Trophoblast cell (in vitro differentiated cells and primary cell): ENCODE measurements around the gene CHRD.

ENCODE experiments used
- DNase-seq, 2 donors: peaks; one replicate each; pipeline ENCODE4 v3.0.0-alpha.2; 2016
- H2AFZ ChIP-seq: 2 replicates; pipeline ENCODE4 v1.6.1; 2013; ENCODE audit warnings: low read length, moderate library complexity, mild to moderate bottlenecking; ENCODE audit not compliant: insufficient read depth, poor library complexity
- H2AK5ac ChIP-seq: 2 replicates; pipeline ENCODE4 v1.6.1; 2013; ENCODE audit warnings: mild to moderate bottlenecking, low read length
- H2BK120ac ChIP-seq: 2 replicates; pipeline ENCODE4 v1.6.1; 2013; ENCODE audit warnings: low read length, mild to moderate bottlenecking, moderate library complexity; ENCODE audit not compliant: insufficient read depth, poor library complexity
- H2BK12ac ChIP-seq: 2 replicates; pipeline ENCODE4 v1.6.1; 2013; ENCODE audit warnings: mild to moderate bottlenecking, low read length, moderate library complexity
- H2BK5ac ChIP-seq: 2 replicates; pipeline ENCODE4 v1.6.1; 2013; ENCODE audit warnings: low read length, low read depth, moderate library complexity, mild to moderate bottlenecking; ENCODE audit not compliant: poor library complexity
- H3K14ac ChIP-seq: 2 replicates; pipeline ENCODE4 v1.6.1; 2013; ENCODE audit warnings: mild to moderate bottlenecking, low read length
- H3K18ac ChIP-seq: 2 replicates; pipeline ENCODE4 v1.6.1; 2013; ENCODE audit warnings: mild to moderate bottlenecking, low read length
- H3K23ac ChIP-seq: 2 replicates; pipeline ENCODE4 v1.6.1; 2013; ENCODE audit warnings: low read length
- H3K27ac ChIP-seq: 2 replicates; pipeline ENCODE4 v1.5.1; 2013; ENCODE audit warnings: low read depth, mild to moderate bottlenecking, inconsistent platforms, low read length, moderate library complexity
- H3K27me3 ChIP-seq: 2 replicates; pipeline ENCODE4 v1.6.1; 2013; ENCODE audit warnings: inconsistent platforms, mild to moderate bottlenecking, low read length, moderate library complexity; ENCODE audit not compliant: insufficient read depth
- H3K36me3 ChIP-seq, 2 experiments: 1 replicate in 1 of 2; 2 replicates in 1 of 2; pipeline ENCODE4 v1.6.1; 2013; ENCODE audit warnings: low read length in 2 of 2, mild to moderate bottlenecking in 2 of 2, moderate library complexity in 1 of 2; ENCODE audit not compliant: insufficient read depth in 2 of 2, control insufficient read depth in 1 of 2
- H3K4ac ChIP-seq: 2 replicates; pipeline ENCODE4 v1.6.1; 2013; ENCODE audit warnings: low read depth, mild to moderate bottlenecking, low read length, moderate library complexity
- H3K4me1 ChIP-seq, 2 experiments: 1 replicate in 1 of 2; 2 replicates in 1 of 2; pipeline ENCODE4 v1.6.1; 2013; ENCODE audit warnings: low read length in 2 of 2, mild to moderate bottlenecking in 2 of 2, moderate library complexity in 1 of 2; ENCODE audit not compliant: insufficient read depth in 2 of 2, control insufficient read depth in 1 of 2
- H3K4me2 ChIP-seq: 2 replicates; pipeline ENCODE4 v1.6.1; 2013; ENCODE audit warnings: inconsistent platforms, mild to moderate bottlenecking, low read length, moderate library complexity
- H3K4me3 ChIP-seq: 2 replicates; pipeline ENCODE4 v1.5.1; 2013; ENCODE audit warnings: mild to moderate bottlenecking, low read depth, low read length, inconsistent platforms
- H3K79me1 ChIP-seq: one replicate; pipeline ENCODE4 v1.6.1; 2013; ENCODE audit warnings: low read length
- H3K79me2 ChIP-seq: 2 replicates; pipeline ENCODE4 v1.6.1; 2013; ENCODE audit warnings: low read length, mild to moderate bottlenecking; ENCODE audit not compliant: control insufficient read depth, insufficient read depth, poor library complexity
- H3K9ac ChIP-seq: 2 replicates; pipeline ENCODE4 v1.6.1; 2013; ENCODE audit warnings: mild to moderate bottlenecking, low read length
- H3K9me3 ChIP-seq: 2 replicates; pipeline ENCODE4 v1.6.1; 2013; ENCODE audit warnings: low read depth, mild to moderate bottlenecking, control low read depth, inconsistent platforms, low read length; ENCODE audit not compliant: insufficient read depth
- H4K12ac ChIP-seq: 2 replicates; pipeline ENCODE4 v1.6.1; 2013; ENCODE audit warnings: low read depth, mild to moderate bottlenecking, low read length, moderate library complexity
- H4K8ac ChIP-seq: 2 replicates; pipeline ENCODE4 v1.6.1; 2013; ENCODE audit warnings: low read depth, mild to moderate bottlenecking, low read length, moderate library complexity
- H4K91ac ChIP-seq: one replicate; pipeline ENCODE4 v1.6.1; 2013; ENCODE audit warnings: low read depth, mild to moderate bottlenecking, low read length, moderate library complexity
- WGBS: extraction: QIAGEN DNeasy Blood & Tissue Kit; methylation state at CpG from one replicate; pipeline ENCODE4 v1.1.7; 2013; ENCODE audit warnings: missing lambda C conversion rate; ENCODE audit not compliant: insufficient read length, insufficient coverage; ENCODE audit errors: extremely low coverage; 5-methylcytosine and 5-hydroxymethylcytosine counted together

The CHRD gene

DNA sequence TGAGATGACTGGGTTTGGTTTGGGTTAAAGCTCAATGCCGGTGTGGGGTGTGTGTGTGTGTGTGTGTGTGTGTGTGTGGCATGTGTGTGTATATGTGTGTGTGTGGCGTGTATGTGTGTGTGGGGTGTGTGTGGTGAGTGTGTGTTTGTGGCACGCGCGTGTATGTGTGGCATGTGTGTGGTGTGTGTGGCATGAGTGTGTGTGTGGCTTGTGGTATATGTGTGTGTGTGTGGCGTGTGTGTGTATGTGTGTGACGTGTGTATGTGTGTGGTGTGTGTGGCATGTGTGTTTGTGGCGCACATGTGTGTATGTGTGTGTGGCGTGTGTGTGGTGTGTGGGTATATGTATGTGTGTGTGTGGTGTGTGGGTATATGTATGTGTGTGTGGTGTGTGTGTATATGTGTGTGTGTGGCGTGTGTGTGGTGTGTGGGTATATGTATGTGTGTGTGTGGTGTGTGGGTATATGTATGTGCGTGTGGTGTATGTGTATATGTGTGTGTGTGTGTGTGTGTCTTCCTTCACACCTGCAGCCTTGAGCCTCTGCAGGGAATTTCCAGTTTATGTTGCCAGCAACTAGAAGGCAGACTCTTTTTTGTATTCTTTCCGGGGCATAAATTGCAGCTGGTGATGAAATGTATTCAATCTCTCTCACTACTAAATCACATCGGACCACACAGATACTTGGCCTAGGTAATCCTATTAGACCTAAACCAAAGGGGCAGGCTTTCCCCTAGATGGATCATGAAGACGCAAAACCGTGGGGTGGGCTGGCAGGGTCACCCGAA is 34.8 kb downstream of the CHRD start:
- Histone ChIP-seq H3K9me3 (peaks cover 2% of the 10 kb centered on the region), H3K18ac (no peak overlapping the region), H2BK5ac (no peak overlapping the region), H2AFZ (no peak overlapping the region), H3K4me3 (peak overlapping the region; percentile 6), H4K8ac (no peak overlapping the region), H3K36me3 (no peaks in the 10 kb centered on the region), H3K27ac (no peak overlapping the region), H3K9ac (no peak overlapping the region), H3K14ac (no peak overlapping the region), H4K12ac (no peak overlapping the region), H3K4me2 (no peak overlapping the region), H2BK120ac (no peak overlapping the region), H3K23ac (no peak overlapping the region), H4K91ac (no peak overlapping the region), H2AK5ac (no peak overlapping the region), H3K4ac (no peak overlapping the region), H3K27me3 (no peaks in the 10 kb centered on the region), H2BK12ac (no peak overlapping the region), H3K4me1 (peaks cover 0 to 3% of the 10 kb centered on the region in 2 experiments), H3K79me1 (no peaks in the 10 kb centered on the region), H3K79me2 (no peaks in the 10 kb centered on the region)
- 100% methylated on average over 1 of the region's 16 CpGs for WGBS
- DNase-seq, result no peak

GRCh38 chr3:184415203-184415490 is 35.3 kb downstream of the CHRD start:
- no peak overlapping the region for H3K14ac ChIP-seq
- H4K8ac ChIP-seq, result no peak overlapping the region
- no peak for DNase-seq
- H2AK5ac ChIP-seq, result no peak overlapping the region
- H2BK12ac ChIP-seq, result no peak overlapping the region
- no peak overlapping the region for H3K4ac ChIP-seq
- H2BK120ac ChIP-seq, result no peak overlapping the region
- no peak overlapping the region for H2BK5ac ChIP-seq
- H3K4me1 ChIP-seq, result peaks cover 0 to 3% of the 10 kb centered on the region in 2 experiments
- WGBS, result no CpG with 5 or more reads among the region's 4 CpGs
- no peak overlapping the region for H3K27ac ChIP-seq
- no peaks in the 10 kb centered on the region for H3K79me2 ChIP-seq
- H3K9ac ChIP-seq, result no peak overlapping the region
- H4K12ac ChIP-seq, result no peak overlapping the region
- H4K91ac ChIP-seq, result no peak overlapping the region
- H3K27me3 ChIP-seq, result no peaks in the 10 kb centered on the region
- H2AFZ ChIP-seq, result no peak overlapping the region
- H3K79me1 ChIP-seq, result no peaks in the 10 kb centered on the region
- no peaks in the 10 kb centered on the region for H3K36me3 ChIP-seq
- H3K9me3 ChIP-seq, result peaks cover 2% of the 10 kb centered on the region
- no peak overlapping the region for H3K4me2 ChIP-seq
- H3K18ac ChIP-seq, result no peak overlapping the region
- no peak overlapping the region for H3K23ac ChIP-seq
- no peak overlapping the region for H3K4me3 ChIP-seq

GRCh38 chr3:184417619-184418327 is 37.9 kb downstream of the CHRD start:
- Histone ChIP-seq H4K8ac (no peak overlapping the region), H3K14ac (no peak overlapping the region), H2AK5ac (no peak overlapping the region), H2BK12ac (no peak overlapping the region), H3K18ac (no peak overlapping the region), H4K12ac (no peak overlapping the region), H3K9ac (no peak overlapping the region), H3K4me1 (peaks cover 0 to 3% of the 10 kb centered on the region in 2 experiments), H3K4me3 (no peak overlapping the region), H3K36me3 (no peaks in the 10 kb centered on the region), H3K4ac (no peak overlapping the region), H3K4me2 (no peak overlapping the region), H3K79me1 (no peaks in the 10 kb centered on the region), H3K27ac (no peak overlapping the region), H3K23ac (no peak overlapping the region), H3K79me2 (no peaks in the 10 kb centered on the region), H4K91ac (peak overlapping the region; percentile 49), H3K27me3 (no peaks in the 10 kb centered on the region), H2BK5ac (no peak overlapping the region), H3K9me3 (peaks cover 2% of the 10 kb centered on the region), H2BK120ac (no peak overlapping the region), H2AFZ (no peak overlapping the region)
- peak; percentile 43 to 77 for DNase-seq
- WGBS, result no CpG with 5 or more reads among the region's 14 CpGs

GRCh38 chr3:184419171-184419570 is 39.3 kb downstream of the CHRD start:
- Histone ChIP-seq H2BK120ac (no peak overlapping the region), H3K4me2 (no peak overlapping the region), H3K27ac (peak overlapping the region; percentile 24), H2AK5ac (no peak overlapping the region), H3K36me3 (no peaks in the 10 kb centered on the region), H4K91ac (no peak overlapping the region), H3K4me3 (no peak overlapping the region), H3K18ac (no peak overlapping the region), H2BK5ac (no peak overlapping the region), H3K14ac (no peak overlapping the region), H3K79me1 (no peaks in the 10 kb centered on the region), H3K27me3 (no peaks in the 10 kb centered on the region), H4K12ac (no peak overlapping the region), H3K4ac (no peak overlapping the region), H4K8ac (no peak overlapping the region), H3K9ac (no peak overlapping the region), H3K4me1 (peaks cover 0 to 3% of the 10 kb centered on the region in 2 experiments), H2AFZ (peak overlapping the region; percentile 2), H2BK12ac (no peak overlapping the region), H3K79me2 (no peaks in the 10 kb centered on the region), H3K23ac (no peak overlapping the region), H3K9me3 (peaks cover 2% of the 10 kb centered on the region)
- DNase-seq, result no peak
- no CpG with 5 or more reads among the region's 5 CpGs for WGBS
